Endothelial cell of umbilical vein (primary cell): ENCODE data around the gene RASGRF2. TPM values are rescaled to one million over a fixed set of nuclear protein-coding genes. Genes with fewer than 3 reads are reported as not detected.

Experiments
- BruUV-seq: library from RNA; stranded (reverse); fragments of 400-500 nt; replicated peaks from 2 replicates; lab custom pipeline; 2021; lab: Mats Ljungman, UMichigan
- CTCF ChIA-PET: fragments of 300-600, 350-600 bp; sonication (Branson Sonifier 250); formaldehyde crosslinking; loops from one replicate; lab custom pipeline; 2021; ENCODE audit warnings: antibody characterized with exemption, inconsistent platforms; lab: Charles Lee
- POLR2A ChIA-PET: fragments of 300-600, 350-600 bp; sonication (Branson Sonifier 250); formaldehyde crosslinking; loops from one replicate; lab custom pipeline; 2021; ENCODE audit warnings: antibody characterized with exemption, inconsistent platforms; lab: Charles Lee
- DNase-seq: peaks from one replicate; pipeline ENCODE4 v3.0.0-alpha.2; 2011; ENCODE audit warnings: low read depth, low spot score
- FAIRE-seq: peaks from 2 replicates; lab custom pipeline; 2011; peaks lifted over from hg19 to GRCh38; lab: Jason Lieb, UNC
- H2AFZ ChIP-seq: 2 replicates; pipeline ENCODE4 v1.6.0; 2012; ENCODE audit warnings: low read depth, low read length, control low read depth, inconsistent platforms
- H3K27ac ChIP-seq: 2 replicates; pipeline ENCODE4 v1.5.1; 2011; ENCODE audit warnings: low read depth, mild to moderate bottlenecking, control low read depth, low read length, moderate library complexity; ENCODE audit not compliant: insufficient read depth
- H3K27me3 ChIP-seq, 2 experiments: 2 replicates each; pipeline versions ENCODE4 v1.6.0 to v1.6.1; 2011; ENCODE audit warnings: low read length in 2 of 2, mixed read lengths in 1 of 2; ENCODE audit not compliant: control insufficient read depth in 2 of 2, insufficient read depth in 2 of 2
- H3K36me3 ChIP-seq, 2 experiments: 2 replicates in 1 of 2; 3 replicates in 1 of 2; pipeline ENCODE4 v1.5.1; 2011; ENCODE audit warnings: low read length in 2 of 2, mild to moderate bottlenecking in 1 of 2, moderate library complexity in 1 of 2; ENCODE audit not compliant: control insufficient read depth in 2 of 2, insufficient read depth in 2 of 2; ENCODE audit errors: extremely low read depth in 1 of 2
- H3K4me1 ChIP-seq: 3 replicates; pipeline ENCODE4 v1.5.1; 2011; ENCODE audit warnings: mild to moderate bottlenecking, low read length; ENCODE audit not compliant: control insufficient read depth, insufficient read depth; ENCODE audit errors: extremely low read depth
- H3K4me2 ChIP-seq: 2 replicates; pipeline ENCODE4 v1.6.1; 2011; ENCODE audit warnings: low read length, control low read depth, mixed read lengths; ENCODE audit not compliant: insufficient read depth
- H3K4me3 ChIP-seq, 3 experiments: fragments of 200-600 bp in 1 of 3; sonication (generic), shearing (Covaris generic) in 1 of 3; replicated peaks in 1 of 3; 2 replicates each; pipeline ENCODE4 v1.5.1; 2011 to 2016; ENCODE audit warnings: control low read depth in 3 of 3, low read length in 3 of 3, mild to moderate bottlenecking in 2 of 3, inconsistent platforms in 1 of 3, low read depth in 1 of 3, moderate library complexity in 1 of 3; ENCODE audit not compliant: insufficient read depth in 1 of 3
- H3K79me2 ChIP-seq: 2 replicates; pipeline ENCODE4 v1.6.0; 2012; ENCODE audit warnings: low read length, inconsistent platforms; ENCODE audit not compliant: control insufficient read depth, insufficient read depth
- H3K9ac ChIP-seq: replicated peaks from 2 replicates; pipeline ENCODE3; 2011; ENCODE audit warnings: low read length, control low read depth; ENCODE audit not compliant: insufficient read depth; ENCODE audit errors: extremely low read depth
- H3K9me1 ChIP-seq: replicated peaks from 3 replicates; pipeline ENCODE4 v1.6.0; 2011; ENCODE audit warnings: mild to moderate bottlenecking, low read length; ENCODE audit not compliant: control insufficient read depth, insufficient read depth; ENCODE audit errors: extremely low read depth
- H3K9me3 ChIP-seq: replicated peaks from 2 replicates; pipeline ENCODE4 v1.5.1; 2012; ENCODE audit warnings: low read length, inconsistent platforms; ENCODE audit not compliant: control insufficient read depth, insufficient read depth
- H4K20me1 ChIP-seq: replicated peaks from 2 replicates; pipeline ENCODE3; 2011; ENCODE audit warnings: mild to moderate bottlenecking, low read length; ENCODE audit not compliant: control insufficient read depth, insufficient read depth; ENCODE audit errors: extremely low read depth
- EZH2 ChIP-seq: IDR thresholded peaks from 2 replicates; pipeline ENCODE4 v1.6.1; 2012; ENCODE audit warnings: borderline replicate concordance, low read depth, mild to moderate bottlenecking, moderate library complexity, low read length, inconsistent platforms; ENCODE audit not compliant: severe bottlenecking
- FOS ChIP-seq: IDR thresholded peaks from 2 replicates; pipeline ENCODE4 v1.6.1; 2011; ENCODE audit warnings: mild to moderate bottlenecking, low read length, moderate library complexity, borderline replicate concordance; ENCODE audit not compliant: insufficient read depth
- GATA2 ChIP-seq: IDR thresholded peaks from 2 replicates; pipeline ENCODE4 v1.7.0; 2011; ENCODE audit warnings: low read depth, mild to moderate bottlenecking, moderate library complexity, mixed read lengths, low read length; ENCODE audit not compliant: insufficient read length, insufficient read depth
- JUN ChIP-seq: IDR thresholded peaks from 2 replicates; pipeline ENCODE4 v1.6.1; 2011; ENCODE audit warnings: borderline replicate concordance, low read depth; ENCODE audit not compliant: insufficient read length, insufficient read depth
- MYC ChIP-seq: IDR thresholded peaks from one replicate; pipeline ENCODE4 v1.6.1; 2011; ENCODE audit warnings: mild to moderate bottlenecking, low read depth, low read length
- POLR2A ChIP-seq: IDR thresholded peaks from 2 replicates; pipeline ENCODE4 v1.6.1; 2012; ENCODE audit warnings: low read depth, mild to moderate bottlenecking, control low read depth, low read length
- dilution Hi-C: fragments of 300-500 bp; cut with MboI; formaldehyde crosslinking; loops from one replicate; pipeline ENCODE4 v1.15.0; 2019; ENCODE audit warnings: low sequenced_read_pairs; ENCODE audit not compliant: extremely low pct_ligation_motif_present
- intact Hi-C: fragments of 100-400 bp; cut with micrococcal nuclease; formaldehyde crosslinking; loops from one replicate; pipeline ENCODE4 v1.10.0; 2022
- polyA plus RNA-seq, 4 experiments: library from polyadenylated mRNA; depleted of rRNA in 3 of 4; stranded (reverse) in 3 of 4; unstranded in 1 of 4; fragments of >200 nt; gene quantifications; 2 replicates each; pipeline versions ENCODE4 v1.2.1 to v1.2.3, GENCODE V29; 2011 to 2012; ENCODE audit warnings: missing spikeins in 1 of 4
- total RNA-seq: library from RNA; stranded (reverse); gene quantifications from 2 replicates; pipeline ENCODE4 v1.2.3, GENCODE V29; 2021
- TF ChIP-seq, protein P1 (sequence below), 2 donors: IDR thresholded peaks; 1 replicate in 1 of 2; 2 replicates in 1 of 2; pipeline ENCODE4 v1.5.1; 2011; ENCODE audit warnings: low read length in 2 of 2, mild to moderate bottlenecking in 2 of 2, moderate library complexity in 2 of 2, control low read depth in 1 of 2, inconsistent platforms in 1 of 2, low read depth in 1 of 2; ENCODE audit not compliant: insufficient read depth in 1 of 2; ENCODE audit errors: extremely low read depth in 1 of 2

Gene RASGRF2
- total and polyA plus RNA-seq, 2 donors (not counting 3 experiments of a cell fraction or from before 2014, with no cell fraction given): 0.41 to 4.0 TPM

GRCh38 chr5:81245871-81246235 is 285.7 kb downstream of the RASGRF2 start:
- FAIRE-seq (no peak), DNase-seq (no peak)
- intact Hi-C loops: no loop called here
- no peak overlapping the region for H2AFZ ChIP-seq
- no peaks in the 10 kb centered on the region for H3K79me2 ChIP-seq
- H3K9me1 ChIP-seq: no peaks in the 10 kb centered on the region
- H3K9me3 ChIP-seq: no peaks in the 10 kb centered on the region
- no peak for TF ChIP-seq MYC
- TF ChIP-seq FOS: no peak
- TF ChIP-seq JUN: no peak
- BruUV-seq: no TSS peak
- no peak overlapping the region for H3K27ac ChIP-seq
- ChIA-PET POLR2A (no interaction called here), CTCF (no interaction called here)
- no peak overlapping the region for H3K4me3 ChIP-seq
- no peak overlapping the region for H3K4me2 ChIP-seq
- no peaks in the 10 kb centered on the region for H4K20me1 ChIP-seq
- dilution Hi-C loops: no loop called here
- no peak overlapping the region for H3K9ac ChIP-seq
- H3K36me3 ChIP-seq: no peaks in the 10 kb centered on the region
- peaks cover 5% of the 10 kb centered on the region for H3K4me1 ChIP-seq
- no peaks in the 10 kb centered on the region for H3K27me3 ChIP-seq

DNA sequence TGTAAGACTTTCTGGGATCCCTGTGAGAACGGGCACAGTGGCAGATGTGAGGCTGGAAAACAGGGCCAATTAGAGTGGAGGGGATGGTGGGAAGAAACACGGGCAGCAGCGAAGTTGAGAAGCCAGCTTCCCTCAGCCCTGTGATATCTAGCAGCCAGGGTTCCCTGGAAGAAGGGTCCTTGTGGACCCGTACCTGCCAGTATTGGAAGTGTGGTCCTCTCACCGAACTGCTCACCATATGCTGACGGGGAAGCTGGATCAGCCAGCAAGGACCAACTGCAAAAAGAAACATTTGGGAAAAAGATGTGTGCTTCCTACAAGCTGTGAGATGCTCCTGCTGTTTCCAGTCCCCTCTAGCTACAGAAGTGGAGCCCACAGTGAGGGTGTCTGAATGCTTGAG is 286.5 kb downstream of the RASGRF2 start:
- ChIA-PET POLR2A (no interaction called here), CTCF (interaction anchor here (1.0 kb wide), 1 partner anchor 15 kb away, joined by 3 read pairs; no protein-coding TSS in a partner anchor)
- dilution Hi-C loops: no loop called here
- H3K4me1 ChIP-seq: peaks cover 5% of the 10 kb centered on the region
- H3K9me1 ChIP-seq: no peaks in the 10 kb centered on the region
- H3K27ac ChIP-seq: no peak overlapping the region
- no peaks in the 10 kb centered on the region for H3K36me3 ChIP-seq
- no peaks in the 10 kb centered on the region for H3K9me3 ChIP-seq
- TF ChIP-seq FOS (no peak), POLR2A (no peak), MYC (no peak), GATA2 (no peak), EZH2 (no peak)
- TF ChIP-seq, protein P1, sequence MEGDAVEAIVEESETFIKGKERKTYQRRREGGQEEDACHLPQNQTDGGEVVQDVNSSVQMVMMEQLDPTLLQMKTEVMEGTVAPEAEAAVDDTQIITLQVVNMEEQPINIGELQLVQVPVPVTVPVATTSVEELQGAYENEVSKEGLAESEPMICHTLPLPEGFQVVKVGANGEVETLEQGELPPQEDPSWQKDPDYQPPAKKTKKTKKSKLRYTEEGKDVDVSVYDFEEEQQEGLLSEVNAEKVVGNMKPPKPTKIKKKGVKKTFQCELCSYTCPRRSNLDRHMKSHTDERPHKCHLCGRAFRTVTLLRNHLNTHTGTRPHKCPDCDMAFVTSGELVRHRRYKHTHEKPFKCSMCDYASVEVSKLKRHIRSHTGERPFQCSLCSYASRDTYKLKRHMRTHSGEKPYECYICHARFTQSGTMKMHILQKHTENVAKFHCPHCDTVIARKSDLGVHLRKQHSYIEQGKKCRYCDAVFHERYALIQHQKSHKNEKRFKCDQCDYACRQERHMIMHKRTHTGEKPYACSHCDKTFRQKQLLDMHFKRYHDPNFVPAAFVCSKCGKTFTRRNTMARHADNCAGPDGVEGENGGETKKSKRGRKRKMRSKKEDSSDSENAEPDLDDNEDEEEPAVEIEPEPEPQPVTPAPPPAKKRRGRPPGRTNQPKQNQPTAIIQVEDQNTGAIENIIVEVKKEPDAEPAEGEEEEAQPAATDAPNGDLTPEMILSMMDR (IDR thresholded peaks at IDR 0.05; ENCODE audit: extremely low read depth in 1 of 2, insufficient read depth in 1 of 2, low read depth in 1 of 2, low read length in 2 of 2): no peak
- no peaks in the 10 kb centered on the region for H3K79me2 ChIP-seq
- no peaks in the 10 kb centered on the region for H3K27me3 ChIP-seq
- no peak overlapping the region for H3K4me3 ChIP-seq
- H4K20me1 ChIP-seq: no peaks in the 10 kb centered on the region
- DNase-seq: no peak
- BruUV-seq: no TSS peak
- no peak overlapping the region for H2AFZ ChIP-seq
- H3K9ac ChIP-seq: no peak overlapping the region
- no peak overlapping the region for H3K4me2 ChIP-seq
- intact Hi-C loops: no loop called here
- no peak for FAIRE-seq
